ENCODE data around the gene DKK3. TPM values are rescaled to one million over a fixed set of nuclear protein-coding genes. Genes with fewer than 3 reads are reported as not detected.

Gene DKK3
- total RNA-seq, 2 donors from 2014 or later: 732 to 847 TPM

DNA sequence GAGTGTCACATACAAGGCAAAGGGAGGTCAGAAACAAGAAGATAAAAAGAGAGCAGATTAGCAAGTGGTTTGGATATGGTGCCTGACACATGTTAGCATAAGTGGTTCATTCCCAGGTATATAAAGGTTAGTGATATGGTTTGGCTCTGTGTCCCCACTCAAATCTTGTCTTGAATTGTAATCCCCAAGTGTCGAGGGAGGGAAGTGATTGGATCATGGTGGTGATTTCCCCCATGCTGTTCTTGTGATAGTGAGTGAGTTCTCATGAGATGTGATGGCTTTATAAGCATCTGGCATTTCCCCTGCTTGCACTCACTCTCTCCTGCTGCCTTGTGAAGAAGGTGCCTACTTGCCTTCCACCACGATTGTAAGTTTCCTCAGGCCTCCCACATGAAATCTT, 12.1 kb upstream of the DKK3 start:
- Histone ChIP-seq H3K27me3 (replicated peaks; ENCODE audit: insufficient read depth) (no peaks in the 10 kb centered on the region), H3K27ac (no peak overlapping the region), H3K4me3 (no peak overlapping the region), H3K9me3 (no peaks in the 10 kb centered on the region), H3K4me1 (ENCODE audit: control insufficient read depth in 1 of 2, low read depth in 2 of 2) (peaks cover 29 to 50% of the 10 kb centered on the region in 2 donors), H3K36me3 (no peaks in the 10 kb centered on the region)
- no peak for ATAC-seq (ENCODE audit: insufficient number of reproducible peaks, low FRiP score, low read depth)
- no peak for DNase-seq (ENCODE audit: low spot score)
- TF ChIP-seq, protein P1, sequence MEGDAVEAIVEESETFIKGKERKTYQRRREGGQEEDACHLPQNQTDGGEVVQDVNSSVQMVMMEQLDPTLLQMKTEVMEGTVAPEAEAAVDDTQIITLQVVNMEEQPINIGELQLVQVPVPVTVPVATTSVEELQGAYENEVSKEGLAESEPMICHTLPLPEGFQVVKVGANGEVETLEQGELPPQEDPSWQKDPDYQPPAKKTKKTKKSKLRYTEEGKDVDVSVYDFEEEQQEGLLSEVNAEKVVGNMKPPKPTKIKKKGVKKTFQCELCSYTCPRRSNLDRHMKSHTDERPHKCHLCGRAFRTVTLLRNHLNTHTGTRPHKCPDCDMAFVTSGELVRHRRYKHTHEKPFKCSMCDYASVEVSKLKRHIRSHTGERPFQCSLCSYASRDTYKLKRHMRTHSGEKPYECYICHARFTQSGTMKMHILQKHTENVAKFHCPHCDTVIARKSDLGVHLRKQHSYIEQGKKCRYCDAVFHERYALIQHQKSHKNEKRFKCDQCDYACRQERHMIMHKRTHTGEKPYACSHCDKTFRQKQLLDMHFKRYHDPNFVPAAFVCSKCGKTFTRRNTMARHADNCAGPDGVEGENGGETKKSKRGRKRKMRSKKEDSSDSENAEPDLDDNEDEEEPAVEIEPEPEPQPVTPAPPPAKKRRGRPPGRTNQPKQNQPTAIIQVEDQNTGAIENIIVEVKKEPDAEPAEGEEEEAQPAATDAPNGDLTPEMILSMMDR (IDR thresholded peaks at IDR 0.05): no peak

DNA sequence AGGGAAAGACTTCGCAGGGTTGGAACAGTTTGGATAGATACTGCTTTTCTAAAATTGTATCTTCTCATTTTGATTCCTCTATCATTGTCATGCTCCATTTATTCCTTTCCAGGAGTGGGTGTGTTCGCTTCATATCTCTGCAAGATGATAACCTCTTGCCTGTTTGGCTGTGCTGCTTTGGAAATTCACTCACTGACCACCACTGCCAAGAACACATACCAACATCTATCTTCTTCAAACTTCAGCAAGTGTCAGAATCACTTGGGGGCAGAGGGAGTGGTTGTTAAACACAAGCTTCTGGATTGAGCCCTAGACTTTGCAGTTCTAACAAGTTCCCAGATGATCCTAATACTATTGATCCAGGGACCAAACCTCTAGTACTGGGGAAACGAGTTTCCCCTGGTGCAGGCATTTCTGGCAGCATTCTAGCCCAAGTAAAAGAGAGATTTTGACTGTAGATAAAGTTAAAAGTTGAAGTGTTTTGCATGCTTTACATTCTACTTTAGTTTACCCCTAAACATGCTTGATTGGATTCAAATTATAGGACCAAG, 11.5 kb upstream of the DKK3 start:
- Histone ChIP-seq H3K4me3 (no peak overlapping the region), H3K27ac (peak overlapping the region in 1 of 2 donors; percentile 84), H3K27me3 (replicated peaks; ENCODE audit: insufficient read depth) (no peaks in the 10 kb centered on the region), H3K36me3 (no peaks in the 10 kb centered on the region), H3K9me3 (no peaks in the 10 kb centered on the region), H3K4me1 (ENCODE audit: control insufficient read depth in 1 of 2, low read depth in 2 of 2) (peaks cover 29 to 50% of the 10 kb centered on the region in 2 donors)
- DNase-seq (ENCODE audit: low spot score) (no peak), ATAC-seq (ENCODE audit: insufficient number of reproducible peaks, low FRiP score, low read depth) (no peak)
- TF ChIP-seq, protein P1 (IDR thresholded peaks at IDR 0.05): no peak

- H3K36me3 ChIP-seq: no peaks in the 10 kb centered on the region
- H3K9me3 ChIP-seq: no peaks in the 10 kb centered on the region
- no peak for DNase-seq (ENCODE audit: low spot score)
- H3K4me3 ChIP-seq: no peak overlapping the region
- peak overlapping the region in 1 of 2 donors; percentile 84 for H3K27ac ChIP-seq
- ATAC-seq (ENCODE audit: insufficient number of reproducible peaks, low FRiP score, low read depth): no peak
- H3K27me3 ChIP-seq (replicated peaks; ENCODE audit: insufficient read depth): no peaks in the 10 kb centered on the region
- TF ChIP-seq, protein P1 (IDR thresholded peaks at IDR 0.05): no peak
- H3K4me1 ChIP-seq (ENCODE audit: control insufficient read depth in 1 of 2, low read depth in 2 of 2): peaks cover 29 to 50% of the 10 kb centered on the region in 2 donors
Observed at GRCh38 chr11:12019337-12019736, 10.9 kb upstream of the DKK3 start.

DNA sequence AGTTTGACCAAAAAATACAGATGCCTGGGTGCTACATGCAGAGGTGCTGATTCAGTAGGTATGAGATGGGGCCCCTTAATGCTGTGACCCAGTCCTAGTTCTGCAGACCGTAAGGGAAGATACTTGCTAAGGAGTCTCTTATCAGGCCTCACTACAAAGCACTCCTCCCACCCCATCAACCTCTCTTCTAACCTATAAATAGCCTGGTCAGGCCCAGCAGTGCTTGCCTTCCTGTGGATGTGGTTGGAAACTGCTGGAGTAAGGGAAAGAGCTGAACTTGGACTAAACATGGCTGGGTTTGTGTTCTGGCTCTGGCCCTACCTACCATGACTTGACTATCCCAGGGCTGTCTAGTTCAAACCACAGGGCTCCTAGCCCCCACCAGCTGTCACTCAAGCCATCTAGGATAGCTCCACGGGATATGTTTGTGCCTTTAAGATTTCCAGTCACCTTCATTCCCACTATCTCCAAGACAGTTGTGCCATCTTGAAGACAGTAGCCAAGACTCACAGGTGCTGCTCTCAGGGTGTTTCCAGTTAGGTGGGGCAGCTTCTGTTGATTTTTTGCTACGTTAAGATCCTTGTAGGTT, 9.5 kb upstream of the DKK3 start:
- Histone ChIP-seq H3K4me1 (ENCODE audit: control insufficient read depth in 1 of 2, low read depth in 2 of 2) (peaks cover 29 to 50% of the 10 kb centered on the region in 2 donors), H3K36me3 (no peaks in the 10 kb centered on the region), H3K27ac (peak overlapping the region; percentile 82 to 84), H3K27me3 (replicated peaks; ENCODE audit: insufficient read depth) (no peaks in the 10 kb centered on the region), H3K9me3 (no peaks in the 10 kb centered on the region), H3K4me3 (no peak overlapping the region)
- ATAC-seq (ENCODE audit: insufficient number of reproducible peaks, low FRiP score, low read depth): no peak
- TF ChIP-seq, protein P1 (IDR thresholded peaks at IDR 0.05): no peak
- no peak for DNase-seq (ENCODE audit: low spot score)

DNA sequence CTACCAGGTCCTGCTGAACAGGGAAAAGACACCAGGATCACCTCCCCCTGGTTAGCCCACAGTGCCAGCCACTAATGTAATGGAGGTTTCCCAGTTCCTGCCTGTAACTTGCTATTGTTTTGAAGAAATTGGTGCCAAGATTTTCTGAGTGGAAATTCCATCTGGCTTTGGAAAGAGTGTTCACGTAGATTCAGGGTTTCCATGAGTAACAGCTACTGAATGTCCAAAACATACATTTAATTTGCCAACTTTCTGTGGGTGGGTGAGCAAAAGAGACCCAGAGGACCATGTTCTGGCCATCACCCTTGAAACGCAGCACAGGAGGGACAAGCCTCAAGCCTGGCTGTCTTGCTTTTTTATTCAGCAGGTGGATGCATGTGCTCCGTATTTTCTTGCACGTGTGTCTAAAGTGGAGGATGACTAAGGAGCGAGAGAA, 8.8 kb upstream of the DKK3 start:
- Histone ChIP-seq H3K27ac (peak overlapping the region; percentile 82 to 84), H3K4me1 (ENCODE audit: control insufficient read depth in 1 of 2, low read depth in 2 of 2) (peaks cover 29 to 50% of the 10 kb centered on the region in 2 donors), H3K27me3 (replicated peaks; ENCODE audit: insufficient read depth) (no peaks in the 10 kb centered on the region), H3K36me3 (no peaks in the 10 kb centered on the region), H3K9me3 (no peaks in the 10 kb centered on the region), H3K4me3 (peak overlapping the region; percentile 54)
- TF ChIP-seq, protein P1 (IDR thresholded peaks at IDR 0.05): no peak
- DNase-seq (ENCODE audit: low spot score) (no peak), ATAC-seq (ENCODE audit: insufficient number of reproducible peaks, low FRiP score, low read depth) (peak; percentile 82)

Data from thoracic aorta (tissue), 2 donors.